Measurements from ENCODE around the gene RNF220. TPM values are rescaled to one million over a fixed set of nuclear protein-coding genes. Genes with fewer than 3 reads are reported as not detected.

The RNF220 gene
- total and polyA plus RNA-seq, 2 of the 13 experiments (the other 11 are each of a cell fraction or from before 2014, with no cell fraction given): 48.2 to 72.1 TPM

DNA sequence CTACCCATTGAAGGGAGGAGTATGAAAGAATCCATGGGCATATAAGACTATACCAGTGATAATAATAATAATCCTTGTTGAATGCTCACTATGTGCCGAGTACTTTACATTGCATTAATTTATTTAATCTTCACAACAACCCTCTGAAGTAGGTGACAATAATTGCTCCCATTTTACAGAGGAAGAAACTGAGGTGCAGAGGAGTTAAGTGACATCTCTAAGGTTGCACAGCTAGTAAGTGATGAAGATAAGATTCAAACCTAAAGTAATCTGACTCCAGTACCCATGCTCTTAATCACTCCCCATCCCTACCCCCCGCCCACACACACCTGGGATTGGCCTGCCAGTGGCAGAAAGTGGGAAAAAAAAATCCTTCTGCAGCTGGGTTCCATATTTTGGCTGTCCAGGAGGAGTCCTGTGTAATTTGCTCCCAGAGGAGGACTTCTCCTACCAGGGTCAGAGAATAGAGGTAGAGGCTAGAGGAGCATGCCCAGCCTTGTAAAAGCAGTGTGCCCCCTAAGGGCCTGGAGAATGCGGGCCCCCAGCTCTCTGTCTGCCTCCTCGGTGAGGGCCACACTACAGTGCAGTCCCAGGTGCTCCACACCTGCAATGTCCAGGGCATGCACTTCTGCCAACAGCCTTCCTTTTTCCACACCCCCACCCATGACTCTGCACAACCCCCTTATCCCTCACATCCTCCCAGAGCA lies 211.4 kb downstream of the RNF220 start:
- FAIRE-seq: no peak
- 93% methylated on average over 3 of the region's 4 CpGs for WGBS (ENCODE audit: low lambda C conversion rate)
- no peak for DNase-seq (ENCODE audit: low spot score)
- in situ Hi-C loops (cut with HindIII; ENCODE audit: extremely low pct_ligation_motif_present, low pct_unique_long_range_greater_than_20kb) (no loop called here), intact Hi-C loops (cut with micrococcal nuclease; ENCODE audit: unreplicated experiment) (no loop called here)
- no peak overlapping the region for H3K9ac ChIP-seq (ENCODE audit: insufficient read depth, low read depth, low read length)
- ChIA-PET CTCF (ENCODE audit: low intra/inter-chr PET ratio, low total read pairs) (no interaction called here), POLR2A (interaction anchor here (1.8 kb wide), 1 partner anchor 15 kb away, joined by 8 read pairs; no protein-coding TSS in a partner anchor)
- H3K79me2 ChIP-seq (ENCODE audit: insufficient read depth, low read length): no peaks in the 10 kb centered on the region
- peaks cover 0 to 25% of the 10 kb centered on the region in 2 experiments; a peak in 2 of 5 replicates for H3K27me3 ChIP-seq (ENCODE audit: control insufficient read depth in 1 of 2, insufficient read depth in 2 of 2, low read length in 2 of 2)
- ATAC-seq: no peak
- no peak overlapping the region for H3K27ac ChIP-seq (ENCODE audit: extremely low read length, insufficient read depth, low read length)
- H3K4me2 ChIP-seq (ENCODE audit: low read depth, low read length): peak overlapping the region; percentile 48
- peaks cover 15% of the 10 kb centered on the region; the same call in 1 of the 2 replicates for H3K4me1 ChIP-seq (ENCODE audit: insufficient read depth, low read length)
- H4K20me1 ChIP-seq (ENCODE audit: insufficient read depth, low read length): no peaks in the 10 kb centered on the region
- H3K36me3 ChIP-seq (replicated peaks in 1 of 2; ENCODE audit: control insufficient read depth in 1 of 2, insufficient read depth in 2 of 2, low read length in 2 of 2): peaks cover 0 to 7% of the 10 kb centered on the region in 2 experiments; a peak in 2 of 5 replicates
- no TSS peak for BruUV-seq (replicated peaks)
- H2AFZ ChIP-seq (ENCODE audit: low read length): no peak overlapping the region
- no peaks in the 10 kb centered on the region for H3K9me3 ChIP-seq (ENCODE audit: low read length)
- H3K4me3 ChIP-seq (replicated peaks in 1 of 3; ENCODE audit: insufficient read depth in 1 of 3, low read depth in 2 of 3, low read length in 3 of 3): peak overlapping the region in 1 of 3 experiments; percentile 32; a peak in 1 of 6 replicates
- TF ChIP-seq ZNF44 (CRISPR knock-in tag; IDR thresholded peaks at IDR 0.05): no peak
- TF ChIP-seq, protein P1, sequence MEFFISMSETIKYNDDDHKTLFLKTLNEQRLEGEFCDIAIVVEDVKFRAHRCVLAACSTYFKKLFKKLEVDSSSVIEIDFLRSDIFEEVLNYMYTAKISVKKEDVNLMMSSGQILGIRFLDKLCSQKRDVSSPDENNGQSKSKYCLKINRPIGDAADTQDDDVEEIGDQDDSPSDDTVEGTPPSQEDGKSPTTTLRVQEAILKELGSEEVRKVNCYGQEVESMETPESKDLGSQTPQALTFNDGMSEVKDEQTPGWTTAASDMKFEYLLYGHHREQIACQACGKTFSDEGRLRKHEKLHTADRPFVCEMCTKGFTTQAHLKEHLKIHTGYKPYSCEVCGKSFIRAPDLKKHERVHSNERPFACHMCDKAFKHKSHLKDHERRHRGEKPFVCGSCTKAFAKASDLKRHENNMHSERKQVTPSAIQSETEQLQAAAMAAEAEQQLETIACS (CRISPR knock-in tag; IDR thresholded peaks at IDR 0.05): no peak
- TF ChIP-seq, protein P2, sequence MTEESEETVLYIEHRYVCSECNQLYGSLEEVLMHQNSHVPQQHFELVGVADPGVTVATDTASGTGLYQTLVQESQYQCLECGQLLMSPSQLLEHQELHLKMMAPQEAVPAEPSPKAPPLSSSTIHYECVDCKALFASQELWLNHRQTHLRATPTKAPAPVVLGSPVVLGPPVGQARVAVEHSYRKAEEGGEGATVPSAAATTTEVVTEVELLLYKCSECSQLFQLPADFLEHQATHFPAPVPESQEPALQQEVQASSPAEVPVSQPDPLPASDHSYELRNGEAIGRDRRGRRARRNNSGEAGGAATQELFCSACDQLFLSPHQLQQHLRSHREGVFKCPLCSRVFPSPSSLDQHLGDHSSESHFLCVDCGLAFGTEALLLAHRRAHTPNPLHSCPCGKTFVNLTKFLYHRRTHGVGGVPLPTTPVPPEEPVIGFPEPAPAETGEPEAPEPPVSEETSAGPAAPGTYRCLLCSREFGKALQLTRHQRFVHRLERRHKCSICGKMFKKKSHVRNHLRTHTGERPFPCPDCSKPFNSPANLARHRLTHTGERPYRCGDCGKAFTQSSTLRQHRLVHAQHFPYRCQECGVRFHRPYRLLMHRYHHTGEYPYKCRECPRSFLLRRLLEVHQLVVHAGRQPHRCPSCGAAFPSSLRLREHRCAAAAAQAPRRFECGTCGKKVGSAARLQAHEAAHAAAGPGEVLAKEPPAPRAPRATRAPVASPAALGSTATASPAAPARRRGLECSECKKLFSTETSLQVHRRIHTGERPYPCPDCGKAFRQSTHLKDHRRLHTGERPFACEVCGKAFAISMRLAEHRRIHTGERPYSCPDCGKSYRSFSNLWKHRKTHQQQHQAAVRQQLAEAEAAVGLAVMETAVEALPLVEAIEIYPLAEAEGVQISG (CRISPR knock-in tag; IDR thresholded peaks at IDR 0.05): peak; percentile 88
- TF ChIP-seq, protein P3, sequence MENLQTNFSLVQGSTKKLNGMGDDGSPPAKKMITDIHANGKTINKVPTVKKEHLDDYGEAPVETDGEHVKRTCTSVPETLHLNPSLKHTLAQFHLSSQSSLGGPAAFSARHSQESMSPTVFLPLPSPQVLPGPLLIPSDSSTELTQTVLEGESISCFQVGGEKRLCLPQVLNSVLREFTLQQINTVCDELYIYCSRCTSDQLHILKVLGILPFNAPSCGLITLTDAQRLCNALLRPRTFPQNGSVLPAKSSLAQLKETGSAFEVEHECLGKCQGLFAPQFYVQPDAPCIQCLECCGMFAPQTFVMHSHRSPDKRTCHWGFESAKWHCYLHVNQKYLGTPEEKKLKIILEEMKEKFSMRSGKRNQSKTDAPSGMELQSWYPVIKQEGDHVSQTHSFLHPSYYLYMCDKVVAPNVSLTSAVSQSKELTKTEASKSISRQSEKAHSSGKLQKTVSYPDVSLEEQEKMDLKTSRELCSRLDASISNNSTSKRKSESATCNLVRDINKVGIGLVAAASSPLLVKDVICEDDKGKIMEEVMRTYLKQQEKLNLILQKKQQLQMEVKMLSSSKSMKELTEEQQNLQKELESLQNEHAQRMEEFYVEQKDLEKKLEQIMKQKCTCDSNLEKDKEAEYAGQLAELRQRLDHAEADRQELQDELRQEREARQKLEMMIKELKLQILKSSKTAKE (CRISPR knock-in tag; IDR thresholded peaks at IDR 0.05; ENCODE audit: borderline replicate concordance): no peak
- peak; percentile 69 for TF ChIP-seq ZNF629 (CRISPR knock-in tag; conservative IDR thresholded peaks at IDR 0.05)
- TF ChIP-seq ZNF343 (CRISPR knock-in tag; IDR thresholded peaks at IDR 0.05): no peak
- no peak for TF ChIP-seq ZNF83 (CRISPR knock-in tag; IDR thresholded peaks at IDR 0.05; ENCODE audit: borderline replicate concordance)
- TF ChIP-seq, protein P4, sequence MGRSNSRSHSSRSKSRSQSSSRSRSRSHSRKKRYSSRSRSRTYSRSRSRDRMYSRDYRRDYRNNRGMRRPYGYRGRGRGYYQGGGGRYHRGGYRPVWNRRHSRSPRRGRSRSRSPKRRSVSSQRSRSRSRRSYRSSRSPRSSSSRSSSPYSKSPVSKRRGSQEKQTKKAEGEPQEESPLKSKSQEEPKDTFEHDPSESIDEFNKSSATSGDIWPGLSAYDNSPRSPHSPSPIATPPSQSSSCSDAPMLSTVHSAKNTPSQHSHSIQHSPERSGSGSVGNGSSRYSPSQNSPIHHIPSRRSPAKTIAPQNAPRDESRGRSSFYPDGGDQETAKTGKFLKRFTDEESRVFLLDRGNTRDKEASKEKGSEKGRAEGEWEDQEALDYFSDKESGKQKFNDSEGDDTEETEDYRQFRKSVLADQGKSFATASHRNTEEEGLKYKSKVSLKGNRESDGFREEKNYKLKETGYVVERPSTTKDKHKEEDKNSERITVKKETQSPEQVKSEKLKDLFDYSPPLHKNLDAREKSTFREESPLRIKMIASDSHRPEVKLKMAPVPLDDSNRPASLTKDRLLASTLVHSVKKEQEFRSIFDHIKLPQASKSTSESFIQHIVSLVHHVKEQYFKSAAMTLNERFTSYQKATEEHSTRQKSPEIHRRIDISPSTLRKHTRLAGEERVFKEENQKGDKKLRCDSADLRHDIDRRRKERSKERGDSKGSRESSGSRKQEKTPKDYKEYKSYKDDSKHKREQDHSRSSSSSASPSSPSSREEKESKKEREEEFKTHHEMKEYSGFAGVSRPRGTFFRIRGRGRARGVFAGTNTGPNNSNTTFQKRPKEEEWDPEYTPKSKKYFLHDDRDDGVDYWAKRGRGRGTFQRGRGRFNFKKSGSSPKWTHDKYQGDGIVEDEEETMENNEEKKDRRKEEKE (IDR thresholded peaks at IDR 0.05): no peak
- TF ChIP-seq FOSL2 (CRISPR knock-in tag; IDR thresholded peaks at IDR 0.05): no peak
- no peak for TF ChIP-seq MAFG (CRISPR knock-in tag; IDR thresholded peaks at IDR 0.05)
